Measurements from ENCODE around the gene HSD17B3.

DNA sequence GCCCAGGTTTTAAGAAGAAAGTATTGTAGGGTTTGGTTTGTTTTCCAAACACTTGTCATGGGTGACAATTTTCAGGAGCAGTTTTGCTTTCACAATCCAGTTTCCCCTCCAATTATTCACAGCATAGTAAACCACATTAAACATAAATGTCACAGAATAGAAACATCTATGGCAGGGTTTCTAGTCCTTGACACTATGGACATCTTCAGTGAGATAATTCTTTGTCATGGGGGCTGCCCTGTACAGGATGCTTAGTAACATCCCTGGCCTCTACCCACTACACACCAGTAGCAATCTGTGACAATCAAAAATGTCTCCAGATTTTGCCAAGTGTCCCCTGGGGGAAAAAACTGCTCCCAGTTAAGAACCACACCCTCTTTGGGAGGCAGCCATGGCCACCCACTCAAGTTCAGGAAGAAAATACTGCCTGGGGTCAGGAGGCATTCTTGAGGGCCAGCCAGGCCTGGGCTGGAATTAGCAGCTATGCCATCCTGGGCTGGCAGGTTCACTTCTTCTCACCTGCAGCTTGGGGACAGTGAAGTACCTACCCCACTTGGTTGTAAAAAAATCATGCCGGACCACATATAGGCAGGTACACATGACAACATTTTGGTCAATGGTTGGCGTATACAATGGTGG, 116.3 kb downstream of the HSD17B3 start:
- TF ChIP-seq, protein P1, sequence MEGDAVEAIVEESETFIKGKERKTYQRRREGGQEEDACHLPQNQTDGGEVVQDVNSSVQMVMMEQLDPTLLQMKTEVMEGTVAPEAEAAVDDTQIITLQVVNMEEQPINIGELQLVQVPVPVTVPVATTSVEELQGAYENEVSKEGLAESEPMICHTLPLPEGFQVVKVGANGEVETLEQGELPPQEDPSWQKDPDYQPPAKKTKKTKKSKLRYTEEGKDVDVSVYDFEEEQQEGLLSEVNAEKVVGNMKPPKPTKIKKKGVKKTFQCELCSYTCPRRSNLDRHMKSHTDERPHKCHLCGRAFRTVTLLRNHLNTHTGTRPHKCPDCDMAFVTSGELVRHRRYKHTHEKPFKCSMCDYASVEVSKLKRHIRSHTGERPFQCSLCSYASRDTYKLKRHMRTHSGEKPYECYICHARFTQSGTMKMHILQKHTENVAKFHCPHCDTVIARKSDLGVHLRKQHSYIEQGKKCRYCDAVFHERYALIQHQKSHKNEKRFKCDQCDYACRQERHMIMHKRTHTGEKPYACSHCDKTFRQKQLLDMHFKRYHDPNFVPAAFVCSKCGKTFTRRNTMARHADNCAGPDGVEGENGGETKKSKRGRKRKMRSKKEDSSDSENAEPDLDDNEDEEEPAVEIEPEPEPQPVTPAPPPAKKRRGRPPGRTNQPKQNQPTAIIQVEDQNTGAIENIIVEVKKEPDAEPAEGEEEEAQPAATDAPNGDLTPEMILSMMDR (IDR thresholded peaks at IDR 0.05) = no peak
- TF ChIP-seq ZFX (IDR thresholded peaks at IDR 0.05; ENCODE audit: borderline replicate concordance) = no peak

Measured in 22Rv1 (cell line).